GM18909 (cell line): ENCODE measurements around the gene CTIF.
A peak's percentile ranks its signal among the peaks of the same experiment; 100 is the strongest.
"Not testable (repeated sequence)": the region's sequence is repeated elsewhere in the genome, so short reads cannot be mapped to it uniquely, and the experiment has no call there.

Experiments
- ATAC-seq: cut with Tn5 transposase; IDR thresholded peaks from one replicate; pipeline ENCODE4 v1.9.1; 2021; ENCODE audit warnings: mild to moderate bottlenecking; ENCODE audit not compliant: unreplicated experiment, poor library complexity

The CTIF gene

GRCh38 chr18:48538531-48539405 lies at the start of gene CTIF:
TSS of gene CTIF (plus strand) at chr18:48539031. CDS start at chr18:48619566, 80,535 bp downstream.
- ATAC-seq, result peak; percentile 78

DNA sequence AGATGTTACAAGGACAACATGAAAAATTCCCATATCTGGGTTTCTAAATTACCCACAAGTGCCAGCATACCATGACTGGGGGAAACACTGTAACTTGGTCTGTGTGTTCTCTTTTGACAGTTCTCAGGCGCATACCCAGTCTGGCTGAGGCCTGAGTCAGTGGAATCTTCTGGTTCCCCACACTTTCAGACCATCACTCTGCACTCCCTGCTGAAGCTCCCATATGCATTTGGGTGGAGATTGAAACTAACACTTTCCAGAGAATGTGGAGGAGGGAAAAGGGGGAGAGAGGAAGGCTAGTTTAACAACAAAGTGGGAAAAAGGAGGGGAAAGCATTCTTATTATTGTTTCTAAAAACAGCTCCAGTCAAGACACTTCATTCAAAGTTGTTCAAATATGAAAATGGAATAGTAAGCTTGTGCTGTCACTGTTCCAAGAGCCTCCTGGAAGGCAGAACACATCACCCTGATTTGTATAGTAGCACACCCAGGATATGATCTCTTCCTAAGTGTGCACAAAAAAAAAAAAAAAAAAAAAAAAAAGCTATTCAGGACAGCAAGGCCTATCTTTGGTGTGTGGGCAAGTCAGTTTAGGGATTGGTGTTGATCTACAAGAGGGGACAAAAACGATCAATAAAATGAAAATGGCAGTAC lies 48.1 kb upstream of the CTIF start:
- no peak for ATAC-seq

GRCh38 chr18:48492880-48493279 lies 46.0 kb upstream of the CTIF start:
- no peak for ATAC-seq

DNA sequence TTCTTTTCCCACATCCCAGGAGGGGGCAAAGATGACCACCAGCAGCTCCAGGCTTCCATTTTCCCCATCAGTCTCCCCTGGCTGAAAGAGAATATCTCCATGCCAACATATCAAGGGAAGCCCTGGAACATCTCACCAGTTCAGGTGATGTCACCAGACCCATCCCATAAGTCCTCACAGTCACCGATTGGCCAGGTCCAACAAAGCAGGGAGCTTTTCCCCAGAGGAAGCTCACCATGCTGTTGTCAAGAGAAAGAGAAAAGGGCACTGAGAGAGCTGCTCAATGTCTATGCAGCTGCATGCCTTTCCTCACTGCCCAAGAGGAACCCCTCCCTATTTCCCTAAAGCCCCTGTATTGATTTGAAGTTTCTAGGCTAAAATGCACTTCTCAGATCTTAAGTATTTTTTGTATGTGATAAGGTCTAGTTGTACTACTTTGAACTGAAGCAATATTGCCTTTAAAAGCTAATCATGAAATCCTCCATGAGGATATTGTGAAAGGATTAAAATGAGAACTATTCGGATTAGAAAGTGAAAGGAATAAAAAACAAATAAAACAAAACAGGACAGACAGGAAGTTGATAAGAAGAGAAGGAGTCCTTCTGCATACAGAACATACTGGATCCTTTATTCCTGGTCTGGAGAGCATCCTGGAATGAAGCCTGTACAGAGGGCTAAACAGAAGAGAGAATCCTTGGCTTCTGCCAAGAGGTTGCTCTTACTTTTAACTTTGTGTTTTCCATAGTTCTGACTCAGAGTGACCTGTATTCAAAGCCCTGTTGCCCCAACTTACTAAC lies 45.2 kb upstream of the CTIF start:
- no peak for ATAC-seq

DNA sequence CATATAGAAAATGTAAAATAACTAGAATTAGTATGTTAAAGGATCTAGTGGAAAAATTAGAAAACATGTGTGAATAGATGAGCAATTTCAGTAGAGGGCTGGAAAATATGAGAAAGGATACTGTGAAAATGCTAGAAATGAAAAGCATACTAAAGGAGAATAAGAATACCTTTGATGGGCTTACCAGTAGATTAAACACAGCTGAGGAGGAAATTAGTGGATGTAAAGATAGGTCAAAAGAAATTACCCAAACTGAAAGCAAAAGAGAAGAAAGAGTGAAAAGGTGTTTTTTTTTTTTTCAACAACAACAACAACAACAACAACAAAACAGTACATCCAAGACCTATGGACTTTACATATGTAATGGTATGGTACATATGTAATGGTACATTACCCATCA lies 41.0 kb upstream of the CTIF start:
- no peak for ATAC-seq

- ATAC-seq, result no peak
Measured at GRCh38 chr18:48500517-48500916, 38.3 kb upstream of the CTIF start.

- no peak for ATAC-seq
Measured at GRCh38 chr18:48502906-48503305, 35.9 kb upstream of the CTIF start.

- ATAC-seq, result no peak
Measured at GRCh38 chr18:48504819-48505218, 34.0 kb upstream of the CTIF start.

- ATAC-seq, result not testable (repeated sequence)
Measured at GRCh38 chr18:48506983-48507568, 31.8 kb upstream of the CTIF start.

DNA sequence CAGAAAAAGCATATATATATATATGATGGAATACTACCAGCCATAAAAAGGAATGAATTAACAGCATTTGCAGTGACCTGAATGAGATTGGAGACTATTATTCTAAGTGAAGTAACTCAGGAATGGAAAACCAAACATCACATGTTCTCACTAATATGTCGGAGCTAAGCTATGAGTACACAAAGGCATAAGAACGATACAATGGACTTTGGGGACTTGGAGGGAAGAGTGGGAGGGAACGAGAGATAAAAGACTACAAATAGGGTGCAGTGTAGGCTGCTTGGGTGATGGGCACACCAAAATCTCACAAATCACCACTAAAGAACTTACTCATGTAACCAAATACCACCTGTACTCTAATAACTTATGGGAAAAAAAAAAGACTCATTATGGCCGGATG lies 26.3 kb upstream of the CTIF start:
- ATAC-seq, result not testable (repeated sequence)

DNA sequence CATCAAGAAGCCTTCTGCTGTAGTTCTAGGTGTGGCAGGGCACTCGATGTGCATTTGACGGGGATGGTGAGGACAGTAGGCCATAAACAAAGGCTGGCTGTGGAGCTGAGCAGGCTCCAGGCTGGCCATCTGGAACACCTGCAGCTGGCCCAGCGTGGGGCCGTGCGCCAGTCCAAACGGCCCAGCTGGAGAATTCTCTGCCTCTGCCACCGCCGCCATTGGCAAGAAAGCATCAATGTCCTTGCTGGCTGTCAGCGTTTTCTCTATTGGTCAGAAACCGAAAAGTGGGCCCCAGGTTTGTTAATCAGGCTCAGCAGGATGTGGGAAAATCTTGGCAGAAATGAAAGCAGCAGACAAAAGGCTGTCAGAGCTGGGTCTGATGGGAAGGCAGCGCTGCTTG lies 24.0 kb upstream of the CTIF start:
- ATAC-seq, result no peak

DNA sequence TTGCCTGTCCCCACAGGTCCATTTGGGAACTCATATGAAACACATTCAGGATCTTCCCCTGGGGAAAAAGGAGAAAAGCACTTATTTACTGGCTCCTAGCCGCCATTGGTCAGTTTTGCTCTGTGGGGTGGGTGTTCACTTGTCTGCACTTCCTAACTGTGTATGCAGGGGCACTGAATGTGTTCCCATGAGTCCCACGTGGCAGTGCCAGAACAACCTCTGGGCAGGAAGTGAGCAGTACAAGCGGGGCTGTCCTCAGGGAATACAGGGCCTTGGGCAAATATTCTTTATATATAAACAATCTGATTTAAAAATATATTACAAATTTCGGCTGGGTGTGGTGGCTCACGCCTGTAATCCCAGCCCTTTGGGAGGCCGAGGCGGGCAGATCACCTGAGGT lies 21.8 kb upstream of the CTIF start:
- ATAC-seq, result no peak

GRCh38 chr18:48519431-48520100 lies 19.3 kb upstream of the CTIF start:
- ATAC-seq, result no peak

- no peak for ATAC-seq
Measured at GRCh38 chr18:48521723-48522122, 17.1 kb upstream of the CTIF start.

- no peak for ATAC-seq
Measured at GRCh38 chr18:48525671-48526070, 13.2 kb upstream of the CTIF start.

GRCh38 chr18:48527461-48527860 lies 11.4 kb upstream of the CTIF start:
- no peak for ATAC-seq

- no peak for ATAC-seq
Measured at GRCh38 chr18:48528861-48529260, 10.0 kb upstream of the CTIF start.

DNA sequence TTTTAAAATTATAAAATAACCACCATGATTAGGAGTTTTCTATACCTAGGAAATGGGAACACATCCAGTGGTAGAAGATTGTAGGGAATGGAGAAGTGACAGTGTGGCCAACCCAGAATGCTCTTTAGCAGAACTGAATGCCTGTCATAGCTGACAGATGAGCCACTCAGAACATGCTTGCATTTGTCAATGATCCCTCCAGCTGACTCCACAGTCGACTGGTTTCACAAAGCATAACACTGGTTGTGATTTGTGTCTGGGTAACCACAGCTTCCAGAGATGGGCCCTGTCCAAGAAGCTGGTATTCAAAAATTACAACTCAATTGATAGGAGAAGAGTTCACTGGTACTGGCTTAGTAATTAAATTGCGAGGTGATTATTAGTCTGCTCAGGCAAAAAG lies 9.0 kb upstream of the CTIF start:
- no peak for ATAC-seq

DNA sequence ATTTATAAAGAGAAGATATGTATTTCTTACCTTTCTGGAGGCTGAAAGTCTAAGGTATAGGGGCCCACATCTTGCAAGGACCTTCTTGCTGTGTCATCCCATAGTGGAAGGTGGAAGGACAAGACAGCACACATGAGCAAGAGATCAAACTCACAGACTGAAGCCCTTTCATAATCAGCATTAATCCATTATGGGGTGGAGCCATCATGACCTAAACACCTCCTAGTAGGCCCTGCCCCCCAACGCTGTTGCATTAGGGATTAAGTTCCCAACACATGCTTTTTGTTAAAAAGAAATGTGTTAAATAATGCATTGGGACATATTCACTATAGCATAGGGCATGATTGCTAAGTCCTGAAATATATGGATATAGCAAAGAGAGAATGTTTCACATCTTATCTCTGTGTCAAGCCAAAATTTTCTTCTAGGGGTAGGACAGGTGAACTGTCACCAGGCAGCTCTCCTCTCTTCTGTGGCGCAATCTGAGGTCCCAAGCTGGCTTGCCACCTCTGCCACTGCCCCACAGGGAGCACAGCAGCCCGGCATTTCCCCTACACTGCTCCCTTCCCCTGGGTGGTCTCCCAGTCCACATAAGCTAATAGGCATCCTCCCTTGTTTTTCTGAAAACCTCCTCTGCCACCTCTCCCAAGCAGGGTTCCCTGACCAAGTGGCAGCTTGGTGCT lies 8.3 kb upstream of the CTIF start:
- no peak for ATAC-seq

DNA sequence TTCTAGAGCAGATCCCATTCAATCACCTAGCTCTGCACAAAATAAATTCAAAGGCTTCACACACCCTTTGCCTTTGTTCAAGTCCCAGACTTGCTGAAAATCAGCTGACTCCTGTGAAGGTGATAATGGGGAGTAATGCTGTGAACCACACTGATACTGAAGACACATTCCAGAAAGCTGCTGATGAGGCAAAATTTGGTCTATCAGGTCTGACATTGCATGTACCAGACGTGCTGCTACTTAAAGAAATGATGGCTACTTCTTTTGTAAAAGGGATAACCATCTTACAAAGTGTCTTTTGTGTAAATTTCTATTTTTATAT lies 7.8 kb upstream of the CTIF start:
- no peak for ATAC-seq
